Measurements from ENCODE around the gene HMGXB3. TPM values are rescaled to one million over a fixed set of nuclear protein-coding genes. Genes with fewer than 3 reads are reported as not detected.

Gene HMGXB3
- total RNA-seq, 1 donor from 2014 or later = 44.4 TPM

GRCh38 chr5:150063638-150064037, 63.1 kb downstream of the HMGXB3 start:
- no peaks in the 10 kb centered on the region for H3K27me3 Mint-ChIP-seq (ENCODE audit: low read depth)
- no peaks in the 10 kb centered on the region for H3K4me1 Mint-ChIP-seq
- no peaks in the 10 kb centered on the region for H3K9me3 Mint-ChIP-seq
- TF ChIP-seq CTCF (conservative IDR thresholded peaks at IDR 0.05) = no peak
- H3K36me3 Mint-ChIP-seq (ENCODE audit: low read depth) = no peaks in the 10 kb centered on the region
- no peak overlapping the region for H3K27ac Mint-ChIP-seq (ENCODE audit: unreplicated experiment)
- no peak for DNase-seq (ENCODE audit: low read depth, low spot score)
- H3K4me3 Mint-ChIP-seq = no peak overlapping the region

DNA sequence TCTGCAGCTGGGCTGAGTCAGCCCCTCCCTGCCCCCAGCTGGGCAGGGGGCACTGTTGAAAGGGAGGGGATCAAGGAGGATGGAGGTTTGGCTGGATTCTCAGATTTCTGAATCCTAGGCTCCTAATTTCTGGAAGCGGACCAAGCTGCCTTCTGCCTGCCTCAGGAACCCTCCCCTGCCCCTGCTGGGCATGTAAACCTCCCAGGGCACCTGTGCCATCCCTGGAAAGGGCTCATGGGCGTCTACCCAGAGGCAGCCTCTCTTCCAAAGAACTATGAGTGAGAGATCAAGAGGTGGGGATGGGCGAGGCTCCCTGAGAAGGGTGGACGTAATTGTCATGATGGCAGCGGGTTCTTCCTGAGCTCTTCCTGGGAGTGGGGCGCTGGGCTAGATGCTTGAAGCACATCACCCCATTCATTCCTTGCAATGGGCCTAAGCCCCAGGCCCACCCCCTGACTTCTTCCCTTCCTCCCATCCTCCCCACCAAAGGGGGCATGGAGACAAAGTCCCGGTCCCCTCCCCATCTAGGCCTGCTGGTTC, 64.2 kb downstream of the HMGXB3 start:
- TF ChIP-seq CTCF (conservative IDR thresholded peaks at IDR 0.05) = no peak
- Mint-ChIP-seq H3K36me3 (ENCODE audit: low read depth) (no peaks in the 10 kb centered on the region), H3K4me1 (no peaks in the 10 kb centered on the region), H3K4me3 (no peak overlapping the region), H3K9me3 (no peaks in the 10 kb centered on the region), H3K27ac (ENCODE audit: unreplicated experiment) (no peak overlapping the region), H3K27me3 (ENCODE audit: low read depth) (no peaks in the 10 kb centered on the region)
- DNase-seq (ENCODE audit: low read depth, low spot score) = no peak

DNA sequence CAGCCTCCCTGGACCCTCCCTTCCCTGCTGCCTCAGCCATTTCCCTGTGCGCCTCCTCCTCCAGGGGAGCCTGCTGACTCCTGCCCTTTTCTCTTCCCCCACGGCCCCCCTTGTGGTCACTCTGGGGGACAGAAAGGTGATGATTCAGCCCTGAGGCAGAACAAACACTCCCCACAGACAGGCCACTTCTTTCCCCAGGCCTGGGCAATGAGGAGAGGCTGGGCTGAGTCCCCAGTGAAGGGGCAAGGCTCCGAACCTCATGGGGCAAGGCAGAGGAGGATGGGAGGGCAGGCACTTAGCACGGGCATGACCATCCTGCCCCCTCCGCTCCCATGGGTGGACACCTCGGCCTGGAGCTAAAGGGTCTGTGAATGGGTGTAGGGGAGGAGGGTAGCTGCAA, 64.8 kb downstream of the HMGXB3 start:
- no peak for TF ChIP-seq CTCF (conservative IDR thresholded peaks at IDR 0.05)
- no peaks in the 10 kb centered on the region for H3K4me1 Mint-ChIP-seq
- H3K9me3 Mint-ChIP-seq = no peaks in the 10 kb centered on the region
- DNase-seq (ENCODE audit: low read depth, low spot score) = no peak
- H3K36me3 Mint-ChIP-seq (ENCODE audit: low read depth) = no peaks in the 10 kb centered on the region
- no peak overlapping the region for H3K27ac Mint-ChIP-seq (ENCODE audit: unreplicated experiment)
- no peak overlapping the region for H3K4me3 Mint-ChIP-seq
- no peaks in the 10 kb centered on the region for H3K27me3 Mint-ChIP-seq (ENCODE audit: low read depth)

DNA sequence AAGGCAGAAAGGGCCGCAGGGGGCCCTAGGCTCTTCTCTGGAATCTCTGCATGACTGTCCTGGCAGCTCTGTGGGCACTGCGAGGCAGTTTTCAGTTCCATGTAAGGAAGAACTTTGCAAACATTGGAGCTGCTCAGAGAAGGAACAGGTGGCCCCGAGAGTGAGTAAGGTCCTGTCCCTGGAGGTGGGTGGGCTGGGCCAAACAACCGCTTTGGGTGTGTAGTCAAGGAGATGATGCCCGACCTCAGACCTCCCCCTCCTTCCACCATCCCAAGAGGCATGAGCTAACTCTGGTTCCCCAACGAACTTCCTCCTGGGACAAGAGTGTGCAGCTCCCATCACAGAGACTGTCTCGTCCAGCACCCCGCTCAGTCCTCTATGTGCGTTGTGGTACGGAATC, 65.3 kb downstream of the HMGXB3 start:
- no peak for DNase-seq (ENCODE audit: low read depth, low spot score)
- no peak overlapping the region for H3K4me3 Mint-ChIP-seq
- no peak for TF ChIP-seq CTCF (conservative IDR thresholded peaks at IDR 0.05)
- H3K27ac Mint-ChIP-seq (ENCODE audit: unreplicated experiment) = no peak overlapping the region
- H3K36me3 Mint-ChIP-seq (ENCODE audit: low read depth) = no peaks in the 10 kb centered on the region
- H3K9me3 Mint-ChIP-seq = no peaks in the 10 kb centered on the region
- no peaks in the 10 kb centered on the region for H3K4me1 Mint-ChIP-seq
- H3K27me3 Mint-ChIP-seq (ENCODE audit: low read depth) = no peaks in the 10 kb centered on the region

GRCh38 chr5:150066436-150066835, 65.9 kb downstream of the HMGXB3 start:
- no peak overlapping the region for H3K4me3 Mint-ChIP-seq

More at GRCh38 chr5:150066436-150066835, 65.9 kb downstream of the HMGXB3 start:
- Mint-ChIP-seq H3K36me3 (ENCODE audit: low read depth) (no peaks in the 10 kb centered on the region), H3K27me3 (ENCODE audit: low read depth) (no peaks in the 10 kb centered on the region), H3K9me3 (no peaks in the 10 kb centered on the region), H3K27ac (ENCODE audit: unreplicated experiment) (no peak overlapping the region), H3K4me1 (no peaks in the 10 kb centered on the region)
- no peak for TF ChIP-seq CTCF (conservative IDR thresholded peaks at IDR 0.05)
- no peak for DNase-seq (ENCODE audit: low read depth, low spot score)

All from neural crest cell (in vitro differentiated cells).